Measurements from ENCODE around the gene ABHD16A.
A peak's percentile ranks its signal among the peaks of the same experiment; 100 is the strongest.
"Not testable (repeated sequence)": the region's sequence is repeated elsewhere in the genome, so short reads cannot be mapped to it uniquely, and the experiment has no call there.

Gene ABHD16A

DNA sequence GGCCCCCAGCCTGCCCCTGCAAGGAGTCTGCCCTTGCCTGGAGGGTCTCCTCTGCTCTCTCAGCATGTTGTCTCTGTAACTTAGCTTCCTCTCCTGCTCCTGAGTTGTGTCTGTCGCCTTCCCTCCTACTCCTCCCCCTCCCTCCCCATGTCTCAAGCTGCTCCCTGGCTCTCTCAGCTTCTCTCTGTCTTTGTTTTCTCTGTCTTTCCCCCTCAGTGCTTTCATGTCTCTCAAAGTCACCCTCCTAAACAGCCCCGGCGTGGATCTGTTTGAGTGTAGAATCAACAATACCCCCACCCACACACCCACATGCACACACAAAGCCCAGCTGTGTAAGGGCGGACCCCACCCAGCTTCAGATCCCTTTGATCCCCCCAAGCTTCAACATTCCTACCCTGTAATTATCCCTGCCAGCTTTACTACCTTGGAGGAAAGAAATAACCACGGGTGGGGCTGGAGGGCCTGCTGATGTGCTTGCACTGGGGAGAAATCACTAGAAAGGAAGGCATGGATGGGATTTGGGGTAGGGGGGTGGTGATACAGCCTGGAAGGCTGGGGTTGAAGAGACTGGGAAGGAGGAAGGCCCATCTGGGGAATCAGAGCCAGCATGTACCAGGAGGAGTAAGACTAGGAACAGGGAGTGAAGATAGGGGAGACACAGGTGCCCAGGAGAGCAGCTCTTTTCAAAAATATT is 11.0 kb upstream of the ABHD16A start:
- DNase-seq, result peak; percentile 6

GRCh38 chr6:31713465-31713864 is 10.3 kb upstream of the ABHD16A start:
- no peak for DNase-seq

DNA sequence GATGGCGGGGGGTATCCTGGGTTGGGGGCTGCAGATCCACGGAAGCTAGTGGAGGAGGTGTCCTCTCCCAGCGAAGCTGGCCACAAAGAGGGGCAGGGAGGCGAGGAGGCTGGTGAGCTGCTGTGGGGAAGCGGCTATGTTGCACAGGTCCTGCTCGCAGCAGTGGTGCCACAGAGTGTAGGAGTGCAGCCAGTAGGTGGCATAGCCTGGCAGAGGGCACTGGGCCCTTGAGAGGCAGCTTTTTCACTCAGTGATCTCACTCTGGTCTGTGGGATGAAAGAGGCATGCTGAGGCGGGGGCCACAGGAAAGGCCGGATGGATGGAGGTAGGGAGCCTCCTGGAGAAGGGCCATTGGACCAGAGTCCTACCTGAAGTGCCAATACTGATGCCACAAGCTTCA is 9.2 kb upstream of the ABHD16A start:
- no peak for DNase-seq

DNA sequence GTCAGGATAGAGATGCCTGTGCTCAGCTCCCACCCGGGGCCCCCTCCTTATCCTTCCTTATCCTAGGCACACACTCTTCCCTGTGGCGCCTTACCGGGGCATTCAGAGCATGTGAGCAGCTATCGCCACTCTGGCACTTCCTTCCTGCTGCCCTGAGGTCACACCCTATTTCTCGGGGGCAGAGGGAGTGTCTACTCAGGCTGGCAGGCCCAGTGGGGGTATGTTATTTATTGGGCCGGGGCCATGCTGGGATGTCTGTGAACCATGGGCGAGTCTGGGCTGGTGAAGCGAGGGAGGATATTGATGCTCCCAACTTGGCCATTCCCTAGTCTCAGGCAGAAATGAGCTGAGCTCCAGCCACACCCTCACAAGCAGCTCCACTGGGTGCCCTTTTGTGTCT is 8.1 kb upstream of the ABHD16A start:
- no peak for DNase-seq

- DNase-seq, result no peak
These were observed 7.5 kb upstream of the ABHD16A start for GRCh38 chr6:31710523-31711219.

DNA sequence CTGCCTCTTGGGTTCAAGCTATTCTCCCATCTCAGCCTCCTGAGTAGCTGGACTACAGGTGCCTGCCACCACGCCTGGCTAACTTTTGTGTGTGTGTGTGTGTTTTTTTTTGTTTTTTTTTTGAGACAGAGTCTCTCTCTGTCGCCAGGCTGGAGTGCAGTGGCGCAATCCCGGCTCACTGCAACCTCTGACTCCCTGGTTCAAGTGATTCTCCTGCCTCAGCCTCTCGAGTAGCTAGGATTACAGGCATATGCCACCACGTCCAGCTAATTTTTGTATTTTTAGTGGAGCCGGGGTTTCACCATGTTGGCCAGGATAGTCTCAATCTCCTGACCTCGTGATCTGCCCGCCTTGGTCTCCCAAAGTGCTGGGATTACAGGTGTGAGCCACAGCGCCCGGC is 6.0 kb upstream of the ABHD16A start:
- not testable (repeated sequence) for DNase-seq

DNA sequence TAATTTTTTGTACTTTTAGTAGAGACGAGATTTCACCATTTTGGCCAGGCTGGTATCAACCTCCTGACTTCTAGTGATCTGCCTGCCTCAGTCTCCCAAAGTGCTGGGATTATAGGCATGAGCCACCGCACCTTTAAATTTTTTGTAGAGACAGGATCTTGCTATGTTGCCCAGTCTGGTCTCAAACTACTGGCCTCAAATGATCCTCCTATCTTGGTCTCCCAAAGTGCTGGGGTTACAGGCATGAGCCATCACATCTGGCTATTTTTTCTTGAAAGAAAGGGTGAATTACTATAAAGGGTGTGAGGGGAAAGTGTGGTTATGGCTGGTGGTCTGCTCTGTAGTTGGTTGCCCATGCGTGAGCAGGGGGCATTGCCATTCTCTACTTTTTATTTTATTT is 5.1 kb upstream of the ABHD16A start:
- DNase-seq, result no peak

- DNase-seq, result no peak
These were observed 4.6 kb upstream of the ABHD16A start for GRCh38 chr6:31707701-31708100.

DNA sequence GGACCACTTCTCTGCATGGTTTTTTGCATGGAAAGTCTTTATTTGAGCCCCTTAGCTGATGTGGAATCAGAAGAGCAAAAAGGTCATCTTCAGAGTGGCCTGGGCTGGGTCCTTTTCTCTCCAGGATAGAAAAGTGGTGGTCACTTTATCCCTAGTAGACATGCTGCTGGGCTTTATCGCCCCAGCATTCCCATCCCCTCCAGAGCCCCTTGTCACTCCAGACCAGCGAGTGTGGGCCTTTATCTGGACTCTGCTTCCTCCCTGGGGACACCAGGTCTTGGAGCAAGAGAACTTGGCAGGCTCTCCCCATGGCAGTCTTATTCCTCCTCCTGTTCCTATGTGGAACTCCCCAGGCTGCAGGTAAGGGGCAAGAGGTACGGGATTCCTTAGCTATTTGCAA is 3.5 kb upstream of the ABHD16A start, which contains the start of gene LY6G6F:
LY6G6F (plus strand) TSS at position 268 of the 400 bp plus-strand sequence; CDS start at position 309, 41 bp downstream.
- DNase-seq, result no peak

GRCh38 chr6:31705931-31706330 is 2.8 kb upstream of the ABHD16A start:
- DNase-seq, result no peak

DNA sequence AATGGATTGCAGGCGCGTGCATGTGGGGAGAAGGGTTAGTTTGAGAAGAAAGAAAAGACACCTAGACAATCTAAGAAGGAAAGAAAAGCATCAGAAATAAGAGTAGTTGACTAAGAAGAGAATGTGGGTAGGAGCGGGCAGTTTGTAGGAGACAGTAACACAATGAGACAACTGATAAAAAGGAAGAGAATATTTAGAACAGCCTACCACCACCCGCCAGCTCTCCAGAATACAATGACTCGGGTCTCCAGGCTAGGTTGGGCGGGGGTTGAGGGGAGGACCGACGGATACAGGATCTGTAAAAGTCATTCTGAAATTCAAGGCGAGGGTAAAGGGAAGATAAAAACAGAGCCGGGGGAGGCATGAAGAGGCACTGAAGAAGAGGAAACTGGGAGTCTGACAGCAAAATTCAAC is 712 bp downstream of the ABHD16A start:
- peak; percentile 33 for DNase-seq

GRCh38 chr6:31701666-31702404 is 1.3 kb downstream of the ABHD16A start:
- DNase-seq, result no peak

DNA sequence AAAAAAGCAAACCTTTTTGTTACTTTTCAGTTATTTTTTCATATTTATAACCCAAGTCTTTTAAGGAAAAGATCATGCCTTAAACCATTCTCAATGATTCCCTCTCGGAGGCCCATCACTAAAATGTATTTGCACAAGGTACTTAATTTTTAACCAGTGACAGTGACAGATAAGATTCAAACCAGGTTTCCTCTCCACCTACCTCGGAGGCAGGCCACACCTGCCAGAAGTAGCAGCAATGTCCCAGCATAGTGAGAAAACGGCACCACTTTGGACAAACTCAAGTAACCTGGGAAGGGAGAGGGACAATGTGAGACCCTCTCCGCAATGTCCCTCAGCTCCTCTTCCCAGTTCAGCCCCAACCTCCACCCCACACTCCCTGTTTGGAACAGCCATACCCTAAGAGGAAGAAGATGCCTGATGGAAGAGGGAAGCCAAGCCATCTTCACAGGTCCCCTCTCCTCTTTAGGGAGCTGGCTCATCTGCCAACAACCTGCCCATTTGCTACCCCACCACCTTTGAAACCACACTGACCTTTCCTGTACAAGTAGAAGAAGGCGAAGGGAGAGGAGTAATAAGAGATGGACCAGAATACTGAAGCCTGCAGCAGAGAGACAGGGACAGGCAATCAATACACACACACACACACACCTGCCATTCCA is 2.3 kb downstream of the ABHD16A start:
- no peak for DNase-seq

GRCh38 chr6:31697555-31697954 is 5.6 kb downstream of the ABHD16A start:
- DNase-seq, result no peak

- no peak for DNase-seq
These were observed 9.6 kb downstream of the ABHD16A start for GRCh38 chr6:31693535-31693934.

DNA sequence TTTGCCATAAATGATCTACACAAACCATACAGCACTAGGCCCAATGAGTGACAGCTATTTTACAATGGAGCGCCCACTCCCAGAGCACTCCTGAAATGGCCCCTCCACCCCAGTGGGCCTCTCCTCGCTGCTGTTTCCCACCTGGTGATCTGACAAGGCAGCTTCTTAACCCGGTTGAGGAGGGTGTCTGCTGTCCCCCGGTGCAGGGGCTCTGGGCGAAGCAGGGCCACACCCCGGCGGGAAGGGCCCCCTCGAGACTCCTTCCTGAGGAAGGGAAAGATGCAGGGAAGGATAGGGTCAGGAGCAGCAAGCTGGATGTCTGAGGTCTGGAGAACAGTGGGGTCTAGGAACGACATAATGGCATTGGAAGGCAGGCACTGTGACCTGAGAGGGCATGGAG is 10.2 kb downstream of the ABHD16A start:
- no peak for DNase-seq

GRCh38 chr6:31692353-31692752 is 10.8 kb downstream of the ABHD16A start:
- DNase-seq, result no peak

DNA sequence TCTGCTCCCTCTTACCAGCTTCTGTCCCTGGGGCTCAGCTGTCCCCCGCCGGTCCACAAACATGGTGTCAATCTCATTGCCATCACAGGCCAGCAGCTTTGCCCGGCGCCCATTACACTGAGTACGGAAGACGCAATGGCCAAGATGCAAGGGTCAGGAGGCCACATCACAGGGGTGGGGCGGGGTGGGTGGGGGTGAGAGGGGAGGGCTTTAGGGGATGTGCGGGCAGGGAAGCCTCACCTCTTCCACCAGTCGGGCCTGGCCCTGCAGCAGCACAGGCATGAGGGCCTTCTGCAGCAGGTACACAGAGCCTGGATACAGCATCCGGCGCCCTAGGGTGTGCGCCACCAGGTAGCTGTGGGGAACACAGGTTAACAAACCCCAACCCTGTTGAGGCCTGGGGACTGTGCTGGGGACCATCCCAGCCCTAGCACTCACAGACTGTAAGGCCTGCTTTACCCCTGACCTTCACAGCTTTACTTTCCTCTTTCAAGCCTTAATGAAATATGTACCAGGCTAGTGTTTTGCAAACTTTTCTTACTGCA is 11.5 kb downstream of the ABHD16A start:
- no peak for DNase-seq

GRCh38 chr6:31691078-31691463 is 12.1 kb downstream of the ABHD16A start:
- no peak for DNase-seq

GRCh38 chr6:31690231-31691077 is 12.7 kb downstream of the ABHD16A start:
- DNase-seq, result no peak

- no peak for DNase-seq
These were observed 13.6 kb downstream of the ABHD16A start for GRCh38 chr6:31689249-31690110.
